Measurements from ENCODE around the gene CELSR1. TPM values are rescaled to one million over a fixed set of nuclear protein-coding genes. Genes with fewer than 3 reads are reported as not detected.

Gene CELSR1
- total RNA-seq, 1 experiment from 2014 or later, result 37.6 TPM

- BruUV-seq (replicated peaks), result no TSS peak
- no peak overlapping the region for H3K4me3 ChIP-seq
- ChIA-PET CTCF (no interaction called here), POLR2A (ENCODE audit: unreplicated experiment) (no interaction called here)
- H3K27me3 ChIP-seq (ENCODE audit: insufficient read depth, low read depth), result no peaks in the 10 kb centered on the region
- H3K36me3 ChIP-seq (ENCODE audit: low read depth), result no peaks in the 10 kb centered on the region
- peaks cover 21% of the 10 kb centered on the region for H3K4me1 ChIP-seq (replicated peaks; ENCODE audit: insufficient read depth)
- no peaks in the 10 kb centered on the region for H3K9me2 ChIP-seq (ENCODE audit: insufficient read depth)
- TF ChIP-seq EZH2 (IDR thresholded peaks at IDR 0.05; ENCODE audit: low read depth), result no peak
- TF ChIP-seq CTCF (conservative IDR thresholded peaks at IDR 0.05), result no peak
- H2AFZ ChIP-seq, result no peak overlapping the region
- H3K9me3 ChIP-seq (ENCODE audit: insufficient read depth, low read depth), result no peaks in the 10 kb centered on the region
- intact Hi-C loops (cut with micrococcal nuclease; ENCODE audit: unreplicated experiment), result no loop called here
- no peaks in the 10 kb centered on the region for H4K20me1 ChIP-seq (ENCODE audit: insufficient read depth)
- H3K79me2 ChIP-seq (ENCODE audit: low read depth), result peaks cover 35% of the 10 kb centered on the region; the same call in 1 of the 2 replicates
- no peak overlapping the region for H3K4me2 ChIP-seq
- no peak overlapping the region for H3K27ac ChIP-seq
- peaks cover 21% of the 10 kb centered on the region; the same call in 1 of the 2 replicates for H3F3A ChIP-seq (ENCODE audit: insufficient read depth, low read depth)
- DNase-seq, result no peak
Measured at GRCh38 chr22:46512683-46513082, 24.7 kb downstream of the CELSR1 start.

- peaks cover 35% of the 10 kb centered on the region; the same call in 1 of the 2 replicates for H3K79me2 ChIP-seq (ENCODE audit: low read depth)
- POLR2A ChIA-PET (ENCODE audit: unreplicated experiment), result no interaction called here
Measured at GRCh38 chr22:46512039-46512370, 25.4 kb downstream of the CELSR1 start.

GRCh38 chr22:46511151-46512038, 26.0 kb downstream of the CELSR1 start:
- Histone ChIP-seq H3K4me1 (replicated peaks; ENCODE audit: insufficient read depth) (peaks cover 21% of the 10 kb centered on the region), H3K9me2 (ENCODE audit: insufficient read depth) (no peaks in the 10 kb centered on the region), H3K79me2 (ENCODE audit: low read depth) (peaks cover 31% of the 10 kb centered on the region; the same call in 1 of the 2 replicates), H3K4me3 (no peak overlapping the region), H3K4me2 (no peak overlapping the region), H3K27me3 (ENCODE audit: insufficient read depth, low read depth) (no peaks in the 10 kb centered on the region), H3K9me3 (ENCODE audit: insufficient read depth, low read depth) (no peaks in the 10 kb centered on the region), H3F3A (ENCODE audit: insufficient read depth, low read depth) (peaks cover 20% of the 10 kb centered on the region; the same call in 1 of the 2 replicates), H4K20me1 (ENCODE audit: insufficient read depth) (no peaks in the 10 kb centered on the region), H2AFZ (no peak overlapping the region), H3K36me3 (ENCODE audit: low read depth) (no peaks in the 10 kb centered on the region), H3K27ac (no peak overlapping the region)
- ChIA-PET CTCF (no interaction called here), POLR2A (ENCODE audit: unreplicated experiment) (interaction anchor here (0.6 kb wide), 1 partner anchor 11 kb away, joined by 6 read pairs; no protein-coding TSS in a partner anchor)
- no peak for TF ChIP-seq EZH2 (IDR thresholded peaks at IDR 0.05; ENCODE audit: low read depth)
- TF ChIP-seq CTCF (conservative IDR thresholded peaks at IDR 0.05), result no peak
- BruUV-seq (replicated peaks), result no TSS peak
- intact Hi-C loops (cut with micrococcal nuclease; ENCODE audit: unreplicated experiment), result no loop called here
- no peak for DNase-seq

More at GRCh38 chr22:46512039-46512370, 25.4 kb downstream of the CELSR1 start:
- no peak for DNase-seq
- CTCF ChIA-PET, result no interaction called here
- H4K20me1 ChIP-seq (ENCODE audit: insufficient read depth), result no peaks in the 10 kb centered on the region
- no peak overlapping the region for H3K4me2 ChIP-seq
- H3K9me2 ChIP-seq (ENCODE audit: insufficient read depth), result no peaks in the 10 kb centered on the region
- H2AFZ ChIP-seq, result no peak overlapping the region
- H3K4me1 ChIP-seq (replicated peaks; ENCODE audit: insufficient read depth), result peaks cover 21% of the 10 kb centered on the region
- TF ChIP-seq CTCF (conservative IDR thresholded peaks at IDR 0.05), result no peak
- TF ChIP-seq EZH2 (IDR thresholded peaks at IDR 0.05; ENCODE audit: low read depth), result no peak
- peaks cover 21% of the 10 kb centered on the region; the same call in 1 of the 2 replicates for H3F3A ChIP-seq (ENCODE audit: insufficient read depth, low read depth)
- H3K4me3 ChIP-seq, result no peak overlapping the region
- BruUV-seq (replicated peaks), result no TSS peak
- H3K9me3 ChIP-seq (ENCODE audit: insufficient read depth, low read depth), result no peaks in the 10 kb centered on the region
- no peak overlapping the region for H3K27ac ChIP-seq
- no peaks in the 10 kb centered on the region for H3K27me3 ChIP-seq (ENCODE audit: insufficient read depth, low read depth)
- intact Hi-C loops (cut with micrococcal nuclease; ENCODE audit: unreplicated experiment), result no loop called here
- no peaks in the 10 kb centered on the region for H3K36me3 ChIP-seq (ENCODE audit: low read depth)
